ENCODE data around the gene MMRN1. TPM values are rescaled to one million over a fixed set of nuclear protein-coding genes. Genes with fewer than 3 reads are reported as not detected.

MMRN1 gene
- total RNA-seq, 4 donors from 2014 or later, result 10.4 to 68.4 (median 39.2) TPM

DNA sequence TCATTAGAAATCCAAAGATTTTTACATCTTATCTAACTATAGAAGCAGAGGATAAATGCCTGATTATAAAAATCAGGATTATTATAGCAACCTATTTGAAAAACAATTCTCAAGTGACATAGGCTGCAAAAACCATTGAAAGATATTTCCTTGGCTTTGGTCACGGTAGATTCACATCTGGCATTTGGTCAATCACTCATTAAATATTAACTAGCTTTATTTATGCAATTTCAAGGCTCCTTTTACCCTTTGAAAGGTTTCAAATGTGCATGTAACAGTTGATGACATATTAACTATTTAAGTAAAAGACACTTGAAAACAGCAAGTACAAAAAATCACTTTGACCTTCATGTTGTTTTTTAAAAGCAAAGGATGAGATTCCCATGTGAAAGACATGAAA lies 98.1 kb downstream of the MMRN1 start:
- intact Hi-C loops (cut with DNase I), result no loop called here
- Histone ChIP-seq H3K27me3 (no peaks in the 10 kb centered on the region), H3K4me1 (no peaks in the 10 kb centered on the region), H3K9me3 (peaks cover 0 to 4% (median 2%) of the 10 kb centered on the region in 4 donors), H3K27ac (replicated peaks in 1 of 4) (no peak overlapping the region), H3K36me3 (no peaks in the 10 kb centered on the region), H3K4me3 (no peak overlapping the region)
- DNase-seq (ENCODE audit: extremely low spot score), result no peak
- 54% methylated on average over 1 of the region's 1 CpG for WGBS
- no peak for TF ChIP-seq EP300 (IDR thresholded peaks at IDR 0.05)
- no peak for TF ChIP-seq POLR2A (IDR thresholded peaks at IDR 0.05; ENCODE audit: low read depth)
- TF ChIP-seq CTCF (IDR thresholded peaks at IDR 0.05), result no peak
- no peak for TF ChIP-seq POLR2AphosphoS5 (IDR thresholded peaks at IDR 0.05)

DNA sequence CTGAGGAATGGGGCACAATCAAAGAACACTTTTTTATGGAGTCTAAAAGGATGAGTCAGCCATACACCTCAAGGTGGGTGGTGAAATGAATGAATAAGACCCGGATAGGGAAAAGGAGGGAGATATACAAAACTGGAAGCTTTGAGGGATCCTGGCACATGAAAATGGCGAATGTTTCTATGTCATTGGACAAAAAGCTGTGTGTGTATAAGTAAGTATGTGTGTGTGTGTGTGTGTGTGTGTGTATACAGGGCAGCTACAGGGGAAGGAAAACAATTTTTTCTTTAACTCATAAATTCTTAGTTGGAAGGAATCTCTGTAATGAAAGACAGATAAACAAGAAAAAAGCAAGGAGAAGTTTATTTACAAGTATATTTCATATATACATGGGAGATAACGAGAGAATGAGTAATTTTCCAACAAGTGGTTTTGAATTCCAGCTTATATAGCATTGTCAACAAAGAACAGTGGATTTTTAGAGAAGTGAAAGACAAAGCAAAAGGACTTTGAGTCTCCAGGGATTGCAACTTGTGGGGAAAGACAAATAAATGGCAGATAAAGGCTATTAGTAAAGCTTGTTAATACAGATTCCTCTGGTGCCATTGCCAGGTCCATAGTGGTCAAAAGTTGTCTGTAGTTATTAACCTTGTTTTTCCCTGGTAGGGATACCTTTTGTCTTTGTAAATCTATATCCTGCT lies 99.7 kb downstream of the MMRN1 start:
- Histone ChIP-seq H3K4me1 (no peaks in the 10 kb centered on the region), H3K27ac (replicated peaks in 1 of 4) (no peak overlapping the region), H3K27me3 (no peaks in the 10 kb centered on the region), H3K9me3 (no peaks in the 10 kb centered on the region), H3K36me3 (no peaks in the 10 kb centered on the region), H3K4me3 (no peak overlapping the region)
- WGBS, result 78% methylated on average over 3 of the region's 3 CpGs
- intact Hi-C loops (cut with DNase I), result no loop called here
- no peak for TF ChIP-seq POLR2AphosphoS5 (IDR thresholded peaks at IDR 0.05)
- TF ChIP-seq CTCF (IDR thresholded peaks at IDR 0.05), result no peak
- TF ChIP-seq POLR2A (IDR thresholded peaks at IDR 0.05; ENCODE audit: low read depth), result no peak
- no peak for TF ChIP-seq EP300 (IDR thresholded peaks at IDR 0.05)
- no peak for DNase-seq (ENCODE audit: extremely low spot score)

DNA sequence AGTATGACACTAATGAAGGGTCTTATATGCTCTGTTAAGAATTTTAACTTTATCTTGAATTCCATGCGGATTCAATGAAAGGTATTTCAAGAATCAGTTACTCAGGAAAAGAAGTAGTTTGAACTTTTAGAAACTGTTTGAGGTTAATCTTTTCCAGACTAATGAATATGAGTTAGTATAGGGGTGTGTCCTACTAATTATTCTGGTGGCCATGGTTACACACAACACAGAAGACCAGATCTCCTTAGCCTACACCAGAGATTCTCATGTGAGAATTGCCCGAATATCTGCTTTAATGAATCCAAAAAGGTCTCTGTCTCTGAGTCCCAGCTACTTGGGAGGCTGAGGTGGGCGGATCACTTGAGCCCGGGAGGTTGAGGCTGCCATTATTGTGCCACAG lies 100.4 kb downstream of the MMRN1 start:
- no peak for TF ChIP-seq POLR2A (IDR thresholded peaks at IDR 0.05; ENCODE audit: low read depth)
- no peak for TF ChIP-seq EP300 (IDR thresholded peaks at IDR 0.05)
- TF ChIP-seq CTCF (IDR thresholded peaks at IDR 0.05), result no peak
- no peak for TF ChIP-seq POLR2AphosphoS5 (IDR thresholded peaks at IDR 0.05)
- Histone ChIP-seq H3K27me3 (no peaks in the 10 kb centered on the region), H3K27ac (replicated peaks in 1 of 4) (no peak overlapping the region), H3K4me1 (no peaks in the 10 kb centered on the region), H3K9me3 (no peaks in the 10 kb centered on the region), H3K36me3 (no peaks in the 10 kb centered on the region), H3K4me3 (no peak overlapping the region)
- WGBS, result 67% methylated on average over 4 of the region's 4 CpGs
- DNase-seq (ENCODE audit: extremely low spot score), result no peak
- intact Hi-C loops (cut with DNase I), result no loop called here

- Histone ChIP-seq H3K4me3 (no peak overlapping the region), H3K36me3 (no peaks in the 10 kb centered on the region), H3K27ac (replicated peaks in 1 of 4) (no peak overlapping the region), H3K4me1 (no peaks in the 10 kb centered on the region), H3K27me3 (no peaks in the 10 kb centered on the region), H3K9me3 (no peaks in the 10 kb centered on the region)
- no peak for DNase-seq (ENCODE audit: extremely low spot score)
- WGBS, result 87% methylated on average over 2 of the region's 2 CpGs
- intact Hi-C loops (cut with DNase I), result no loop called here
- no peak for TF ChIP-seq POLR2A (IDR thresholded peaks at IDR 0.05; ENCODE audit: low read depth)
- no peak for TF ChIP-seq EP300 (IDR thresholded peaks at IDR 0.05)
- TF ChIP-seq POLR2AphosphoS5 (IDR thresholded peaks at IDR 0.05), result no peak
- no peak for TF ChIP-seq CTCF (IDR thresholded peaks at IDR 0.05)
These were observed 101.2 kb downstream of the MMRN1 start for GRCh38 chr4:89995814-89996213.

Data from esophagus muscularis mucosa (tissue), 4 donors.